Prostate gland (tissue), 2 donors: ENCODE results near the gene LPCAT4. TPM values are rescaled to one million over a fixed set of nuclear protein-coding genes. Genes with fewer than 3 reads are reported as not detected.
A peak's percentile ranks its signal among the peaks of the same experiment; 100 is the strongest.

ENCODE experiments used
- DNase-seq: peaks from one replicate; pipeline ENCODE4 v3.0.0-alpha.2; 2019; ENCODE audit warnings: low spot score
- H3K27ac ChIP-seq, 2 donors: fragments of 200-600 bp; sonication (generic); 2 replicates each; pipeline ENCODE4 v1.5.1; 2017 to 2019
- H3K27me3 ChIP-seq: fragments of 200-600 bp; sonication (generic); replicated peaks from 2 replicates; pipeline ENCODE4 v1.5.1; 2019; ENCODE audit not compliant: insufficient read depth
- H3K36me3 ChIP-seq, 2 donors: fragments of 200-600 bp; sonication (generic); 1 replicate in 1 of 2; 2 replicates in 1 of 2; pipeline versions ENCODE4 v1.5.1 to v1.8.1; 2017 to 2019
- H3K4me1 ChIP-seq: fragments of 200-600 bp; sonication (generic); replicated peaks from 2 replicates; pipeline ENCODE4 v1.5.1; 2019
- H3K4me3 ChIP-seq, 2 donors: fragments of 200-600 bp; sonication (generic); 2 replicates each; pipeline ENCODE4 v1.5.1; 2017 to 2019
- H3K9me3 ChIP-seq: fragments of 200-600 bp; sonication (generic); 2 replicates; pipeline ENCODE4 v1.5.1; 2017
- CTCF ChIP-seq, 4 experiments: fragments of 200-600 bp in 2 of 4; fragments of 450-650 bp in 2 of 4; sonication (generic) in 2 of 4; IDR thresholded peaks; 1 replicate in 3 of 4; 2 replicates in 1 of 4; pipeline ENCODE4 v1.5.1; 2016 to 2019; ENCODE audit warnings: antibody characterized with exemption in 4 of 4, mild to moderate bottlenecking in 2 of 4, moderate library complexity in 2 of 4
- POLR2A ChIP-seq: fragments of 450-650 bp; IDR thresholded peaks from one replicate; pipeline ENCODE4 v1.6.1; 2016; ENCODE audit warnings: antibody characterized with exemption, mild to moderate bottlenecking
- POLR2AphosphoS5 ChIP-seq: sonication (generic); formaldehyde crosslinking; IDR thresholded peaks from one replicate; pipeline ENCODE4 v1.6.1; 2017; ENCODE audit warnings: antibody characterized with exemption
- WGBS: methylation state at CpG from one replicate; pipeline ENCODE4 v1.1.5; 2018; 5-methylcytosine and 5-hydroxymethylcytosine counted together
- intact Hi-C: fragments of 100-400 bp; cut with DNase I; formaldehyde crosslinking; loops from one replicate; pipeline ENCODE4 v1.14.2; 2022
- total RNA-seq, 2 donors: library from RNA; depleted of rRNA; stranded (reverse); fragments of >200 nt; gene quantifications; one replicate each; pipeline ENCODE4 v1.1.0, GENCODE V29; 2016

The LPCAT4 gene
- total RNA-seq, 2 donors from 2014 or later, result 12.5 to 13.1 TPM

GRCh38 chr15:34366271-34367065, 528 bp downstream of the LPCAT4 start:
- peak overlapping the region; percentile 84 to 88 for H3K4me3 ChIP-seq
- no peaks in the 10 kb centered on the region for H3K4me1 ChIP-seq
- under 1% methylated on average over 37 of the region's 37 CpGs for WGBS
- TF ChIP-seq POLR2AphosphoS5, result peak; percentile 16
- no peak for TF ChIP-seq CTCF (IDR thresholded peaks at IDR 0.05)
- no peak for TF ChIP-seq POLR2A
- H3K27ac ChIP-seq, result peak overlapping the region; percentile 95 to 99
- H3K9me3 ChIP-seq, result no peaks in the 10 kb centered on the region
- H3K27me3 ChIP-seq, result no peaks in the 10 kb centered on the region
- peak; percentile 30 for DNase-seq
- no peaks in the 10 kb centered on the region for H3K36me3 ChIP-seq
- intact Hi-C loops, result loop anchor here (2.0 kb wide), 1 partner anchor 126 kb away; no protein-coding TSS in a partner anchor

GRCh38 chr15:34365836-34366235, 1.2 kb downstream of the LPCAT4 start:
- TF ChIP-seq POLR2AphosphoS5 (no peak), POLR2A (no peak), CTCF (IDR thresholded peaks at IDR 0.05) (no peak)
- 36% methylated on average over 5 of the region's 5 CpGs for WGBS
- H3K9me3 ChIP-seq, result no peaks in the 10 kb centered on the region
- H3K36me3 ChIP-seq, result no peaks in the 10 kb centered on the region
- intact Hi-C loops, result loop anchor here (2.0 kb wide), 1 partner anchor 125 kb away; no protein-coding TSS in a partner anchor
- no peaks in the 10 kb centered on the region for H3K4me1 ChIP-seq
- no peaks in the 10 kb centered on the region for H3K27me3 ChIP-seq
- DNase-seq, result no peak
- peak overlapping the region in 1 of 2 donors; percentile 99 for H3K27ac ChIP-seq
- H3K4me3 ChIP-seq, result peak overlapping the region; percentile 84 to 88

DNA sequence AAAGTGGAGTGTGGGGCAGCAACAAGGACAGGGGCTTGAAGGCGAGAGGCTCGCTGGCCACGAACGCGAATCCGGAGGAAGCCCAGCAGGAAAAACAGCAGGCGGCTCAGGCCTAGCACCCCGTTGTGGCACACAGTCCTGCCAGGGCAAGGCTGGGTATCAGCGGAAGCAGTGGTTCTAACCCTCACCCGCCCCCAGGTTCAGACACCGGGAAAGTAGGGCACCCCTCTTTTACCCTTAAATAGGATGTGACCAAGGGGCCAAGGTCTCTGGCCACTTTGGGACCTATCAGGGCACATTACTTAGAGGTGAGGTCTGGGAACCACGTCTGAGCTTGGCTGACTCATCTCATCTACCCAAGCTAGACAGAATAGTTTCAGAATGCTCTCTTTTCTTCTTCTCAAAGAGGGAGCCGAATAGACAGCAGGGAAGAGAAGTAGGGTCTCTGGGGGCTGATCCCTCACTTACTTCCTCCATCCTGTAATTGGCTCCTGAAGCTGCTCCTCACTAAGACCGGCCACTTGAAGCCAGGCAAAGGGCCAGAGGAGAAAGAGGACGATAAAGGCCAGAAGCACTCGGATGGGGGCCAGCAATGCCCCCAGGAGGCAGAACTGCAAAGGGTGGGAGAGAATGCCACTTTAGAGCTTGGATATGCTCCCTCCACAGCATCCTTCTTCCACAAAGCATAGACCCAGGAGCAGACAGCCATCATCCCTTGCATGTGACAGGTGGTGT, 1.7 kb downstream of the LPCAT4 start:
- Histone ChIP-seq H3K36me3 (no peaks in the 10 kb centered on the region), H3K9me3 (no peaks in the 10 kb centered on the region), H3K27me3 (no peaks in the 10 kb centered on the region), H3K27ac (no peak overlapping the region), H3K4me3 (no peak overlapping the region), H3K4me1 (no peaks in the 10 kb centered on the region)
- intact Hi-C loops, result no loop called here
- TF ChIP-seq POLR2A (no peak), POLR2AphosphoS5 (no peak), CTCF (IDR thresholded peaks at IDR 0.05) (no peak)
- no peak for DNase-seq
- 90% methylated on average over 16 of the region's 16 CpGs for WGBS

DNA sequence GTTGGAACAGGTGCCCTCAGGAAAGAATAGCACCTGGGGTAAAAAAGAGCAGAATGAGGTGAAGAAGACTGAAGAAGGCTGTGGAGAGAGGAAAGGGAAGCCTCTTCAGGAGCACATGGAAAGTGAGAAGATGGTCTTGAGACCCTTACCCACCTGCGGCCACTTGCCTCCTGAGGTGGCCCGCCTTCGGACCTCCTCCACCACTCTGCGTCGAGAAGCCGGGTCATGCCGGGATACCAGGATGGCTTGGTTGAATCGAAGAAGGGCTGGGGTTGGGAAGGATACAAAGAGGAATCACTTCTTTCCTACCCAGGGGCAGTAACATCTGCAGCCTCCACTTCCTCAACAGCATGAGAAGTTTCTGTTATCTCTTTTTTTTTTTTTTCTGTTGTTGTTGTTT, 3.0 kb downstream of the LPCAT4 start:
- Histone ChIP-seq H3K9me3 (no peaks in the 10 kb centered on the region), H3K27ac (no peak overlapping the region), H3K27me3 (no peaks in the 10 kb centered on the region), H3K4me3 (no peak overlapping the region), H3K36me3 (no peaks in the 10 kb centered on the region), H3K4me1 (no peaks in the 10 kb centered on the region)
- WGBS, result 95% methylated on average over 8 of the region's 8 CpGs
- TF ChIP-seq POLR2A, result no peak
- TF ChIP-seq POLR2AphosphoS5, result no peak
- no peak for TF ChIP-seq CTCF (IDR thresholded peaks at IDR 0.05)
- intact Hi-C loops, result no loop called here
- no peak for DNase-seq
